ENCODE measurements around the gene ASTN1.

DNA sequence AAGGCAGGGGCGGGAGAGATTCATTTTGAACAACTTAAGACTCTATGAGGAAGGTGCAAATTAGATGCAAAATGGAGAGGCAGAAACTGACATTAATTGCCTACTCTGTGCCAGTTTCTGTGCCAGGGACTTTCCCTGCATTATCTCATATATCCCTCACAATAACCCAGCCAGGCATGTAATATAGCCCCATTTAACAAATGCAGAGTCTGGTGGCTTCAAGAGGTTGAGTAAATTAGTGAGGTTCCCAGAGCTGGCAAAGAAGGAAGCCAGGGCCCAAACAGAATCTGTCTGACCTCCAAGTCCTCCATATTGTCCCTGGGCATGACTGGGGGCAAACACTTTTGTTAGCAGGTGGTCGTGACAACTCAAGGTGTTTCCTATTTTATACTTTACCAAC is 199.8 kb downstream of the ASTN1 start:
- TF ChIP-seq, protein P1, sequence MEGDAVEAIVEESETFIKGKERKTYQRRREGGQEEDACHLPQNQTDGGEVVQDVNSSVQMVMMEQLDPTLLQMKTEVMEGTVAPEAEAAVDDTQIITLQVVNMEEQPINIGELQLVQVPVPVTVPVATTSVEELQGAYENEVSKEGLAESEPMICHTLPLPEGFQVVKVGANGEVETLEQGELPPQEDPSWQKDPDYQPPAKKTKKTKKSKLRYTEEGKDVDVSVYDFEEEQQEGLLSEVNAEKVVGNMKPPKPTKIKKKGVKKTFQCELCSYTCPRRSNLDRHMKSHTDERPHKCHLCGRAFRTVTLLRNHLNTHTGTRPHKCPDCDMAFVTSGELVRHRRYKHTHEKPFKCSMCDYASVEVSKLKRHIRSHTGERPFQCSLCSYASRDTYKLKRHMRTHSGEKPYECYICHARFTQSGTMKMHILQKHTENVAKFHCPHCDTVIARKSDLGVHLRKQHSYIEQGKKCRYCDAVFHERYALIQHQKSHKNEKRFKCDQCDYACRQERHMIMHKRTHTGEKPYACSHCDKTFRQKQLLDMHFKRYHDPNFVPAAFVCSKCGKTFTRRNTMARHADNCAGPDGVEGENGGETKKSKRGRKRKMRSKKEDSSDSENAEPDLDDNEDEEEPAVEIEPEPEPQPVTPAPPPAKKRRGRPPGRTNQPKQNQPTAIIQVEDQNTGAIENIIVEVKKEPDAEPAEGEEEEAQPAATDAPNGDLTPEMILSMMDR (conservative IDR thresholded peaks at IDR 0.05) = no peak
- TF ChIP-seq EZH2 (IDR thresholded peaks at IDR 0.05; ENCODE audit: low read depth) = no peak
